ENCODE data around the gene PARD3.

GRCh38 chr10:34731885-34732701, 83.0 kb downstream of the PARD3 start:
- TF ChIP-seq EZH2 (IDR thresholded peaks at IDR 0.05; ENCODE audit: borderline replicate concordance), result no peak
- no peak for TF ChIP-seq CTCF (IDR thresholded peaks at IDR 0.05; ENCODE audit: poor library complexity)
